Measurements from ENCODE around the gene TRNT1. TPM values are rescaled to one million over a fixed set of nuclear protein-coding genes. Genes with fewer than 3 reads are reported as not detected.

TRNT1 gene
- total RNA-seq, 2 experiments from 2014 or later: 29.5 to 32.4 TPM

DNA sequence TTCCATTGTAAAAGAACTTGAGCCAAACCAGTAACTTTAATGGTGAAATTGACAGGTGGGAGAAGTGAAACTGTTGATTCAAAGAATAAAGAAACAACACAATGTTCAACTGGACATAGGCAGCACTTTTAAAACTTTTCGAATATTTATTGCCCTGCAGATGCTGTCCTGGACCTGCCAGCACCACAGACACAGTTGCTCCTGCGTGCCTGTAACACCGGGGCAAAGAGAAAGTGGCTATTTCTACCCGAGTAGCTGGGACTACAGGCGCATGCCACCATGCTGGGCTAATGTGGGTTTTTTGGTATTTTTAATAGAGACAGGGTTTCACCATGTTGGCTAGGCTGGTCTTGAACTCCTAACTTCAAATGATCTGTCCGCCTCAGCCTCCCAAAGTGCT lies 24.0 kb upstream of the TRNT1 start:
- ChIA-PET CTCF (no interaction called here), POLR2A (no interaction called here)
- no peak overlapping the region for H3K4me3 Mint-ChIP-seq
- no peaks in the 10 kb centered on the region for H3K9me3 Mint-ChIP-seq
- H3K27me3 Mint-ChIP-seq: peaks cover 5% of the 10 kb centered on the region
- H3K27ac Mint-ChIP-seq: no peak overlapping the region
- H3K4me1 Mint-ChIP-seq: no peaks in the 10 kb centered on the region
- no peak for DNase-seq
- no peaks in the 10 kb centered on the region for H3K36me3 Mint-ChIP-seq (ENCODE audit: low read depth)

GRCh38 chr3:3105246-3105645 lies 21.5 kb upstream of the TRNT1 start:
- no peak for DNase-seq

DNA sequence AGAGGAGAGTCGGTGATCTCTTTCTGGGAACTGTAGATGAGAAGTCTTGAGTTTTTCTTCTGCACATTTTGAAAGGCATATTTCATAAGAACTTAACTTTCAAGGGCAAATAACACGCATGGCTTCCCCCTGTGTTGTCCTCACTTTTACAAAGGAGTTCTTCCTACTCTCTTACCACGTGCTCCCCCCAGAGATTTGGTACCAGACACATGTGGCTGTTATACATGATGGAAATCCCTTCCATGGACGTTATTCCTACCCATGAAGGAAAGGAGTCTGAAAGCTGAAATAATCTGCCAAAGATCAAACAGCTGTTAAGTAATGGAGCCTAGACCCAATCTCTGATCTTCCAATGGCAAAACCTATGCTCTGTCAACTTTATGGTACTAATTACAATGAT lies 20.9 kb upstream of the TRNT1 start:
- Mint-ChIP-seq H3K27me3 (peaks cover 5% of the 10 kb centered on the region), H3K27ac (no peak overlapping the region), H3K9me3 (no peaks in the 10 kb centered on the region), H3K36me3 (ENCODE audit: low read depth) (no peaks in the 10 kb centered on the region), H3K4me3 (no peak overlapping the region), H3K4me1 (peaks cover 11% of the 10 kb centered on the region)
- no peak for DNase-seq
- CTCF ChIA-PET: no interaction called here
- POLR2A ChIA-PET: no interaction called here

More at GRCh38 chr3:3105246-3105645, 21.5 kb upstream of the TRNT1 start:
- Mint-ChIP-seq H3K27me3 (peaks cover 5% of the 10 kb centered on the region), H3K4me1 (peaks cover 9% of the 10 kb centered on the region), H3K4me3 (no peak overlapping the region), H3K27ac (no peak overlapping the region), H3K36me3 (ENCODE audit: low read depth) (no peaks in the 10 kb centered on the region), H3K9me3 (no peaks in the 10 kb centered on the region)
- ChIA-PET CTCF (no interaction called here), POLR2A (no interaction called here)

- no peak overlapping the region for H3K4me3 Mint-ChIP-seq
- peaks cover 11% of the 10 kb centered on the region for H3K4me1 Mint-ChIP-seq
- no peaks in the 10 kb centered on the region for H3K36me3 Mint-ChIP-seq (ENCODE audit: low read depth)
- H3K9me3 Mint-ChIP-seq: no peaks in the 10 kb centered on the region
- no peak overlapping the region for H3K27ac Mint-ChIP-seq
- CTCF ChIA-PET: no interaction called here
- no peak for DNase-seq
- POLR2A ChIA-PET: no interaction called here
- H3K27me3 Mint-ChIP-seq: peaks cover 5% of the 10 kb centered on the region
Measured at GRCh38 chr3:3107181-3107580, 19.6 kb upstream of the TRNT1 start.

DNA sequence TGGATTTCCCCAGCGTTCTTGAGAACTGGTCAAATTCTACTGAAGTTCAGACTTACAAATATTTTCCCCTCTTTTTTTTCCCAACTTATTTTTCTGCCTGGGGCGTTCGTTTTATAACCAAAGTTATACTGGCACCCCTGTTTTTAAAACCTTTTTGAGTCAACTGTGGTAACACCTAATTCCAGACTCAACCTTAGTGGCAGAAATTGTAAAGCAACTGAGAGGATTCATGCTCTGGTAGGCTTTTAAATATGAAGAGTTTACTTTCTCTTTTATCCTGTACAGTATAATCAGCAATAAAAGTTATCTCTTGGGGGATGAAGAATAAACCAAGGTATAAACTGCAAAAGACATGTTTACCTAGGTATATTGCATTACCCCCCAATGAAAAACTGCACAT lies 18.9 kb upstream of the TRNT1 start:
- H3K27me3 Mint-ChIP-seq: peaks cover 5% of the 10 kb centered on the region
- peaks cover 11% of the 10 kb centered on the region for H3K4me1 Mint-ChIP-seq
- CTCF ChIA-PET: no interaction called here
- H3K27ac Mint-ChIP-seq: no peak overlapping the region
- DNase-seq: no peak
- no peaks in the 10 kb centered on the region for H3K36me3 Mint-ChIP-seq (ENCODE audit: low read depth)
- H3K9me3 Mint-ChIP-seq: no peaks in the 10 kb centered on the region
- POLR2A ChIA-PET: no interaction called here
- no peak overlapping the region for H3K4me3 Mint-ChIP-seq

- H3K27me3 Mint-ChIP-seq: peaks cover 5% of the 10 kb centered on the region
- POLR2A ChIA-PET: interaction anchor here (1.9 kb wide), 1 partner anchor 17 kb away, joined by 7 read pairs; the partner anchor contains the start of gene TRNT1
- peaks cover 14% of the 10 kb centered on the region for H3K4me1 Mint-ChIP-seq
- H3K9me3 Mint-ChIP-seq: no peaks in the 10 kb centered on the region
- no peak for DNase-seq
- H3K4me3 Mint-ChIP-seq: no peak overlapping the region
- peak overlapping the region; percentile 26 for H3K27ac Mint-ChIP-seq
- H3K36me3 Mint-ChIP-seq (ENCODE audit: low read depth): no peaks in the 10 kb centered on the region
- CTCF ChIA-PET: no interaction called here
Measured at GRCh38 chr3:3109407-3110298, 17.1 kb upstream of the TRNT1 start.

- Mint-ChIP-seq H3K4me3 (no peak within 1 kb of the TSS), H3K9me3 (no peaks in the 10 kb centered on the region), H3K27ac (peak within 1 kb of the TSS; percentile 26), H3K4me1 (peaks cover 14% of the 10 kb centered on the region), H3K27me3 (peaks cover 2% of the 10 kb centered on the region), H3K36me3 (ENCODE audit: low read depth) (no peaks in the 10 kb centered on the region)
- DNase-seq: no peak
- CTCF ChIA-PET: no interaction called here
- POLR2A ChIA-PET: interaction anchor here (1.9 kb wide), 1 partner anchor 17 kb away, joined by 7 read pairs; the partner anchor contains the start of gene TRNT1
Measured at GRCh38 chr3:3110299-3110630, 16.5 kb upstream of the TRNT1 start, which contains the start of gene IL5RA. Gene IL5RA (minus strand): TSS chr3:3110374. CDS start chr3:3104984, 5,390 bp downstream.

GRCh38 chr3:3110749-3111361 lies 15.9 kb upstream of the TRNT1 start:
- no peak overlapping the region for H3K4me3 Mint-ChIP-seq
- no peaks in the 10 kb centered on the region for H3K27me3 Mint-ChIP-seq
- no peak for DNase-seq
- H3K9me3 Mint-ChIP-seq: no peaks in the 10 kb centered on the region
- H3K27ac Mint-ChIP-seq: no peak overlapping the region
- ChIA-PET CTCF (no interaction called here), POLR2A (interaction anchor here (1.9 kb wide), 1 partner anchor 16 kb away, joined by 7 read pairs; the partner anchor contains the start of gene TRNT1)
- peaks cover 14% of the 10 kb centered on the region for H3K4me1 Mint-ChIP-seq
- no peaks in the 10 kb centered on the region for H3K36me3 Mint-ChIP-seq (ENCODE audit: low read depth)

GRCh38 chr3:3113042-3113709 lies 13.6 kb upstream of the TRNT1 start:
- no peaks in the 10 kb centered on the region for H3K9me3 Mint-ChIP-seq
- H3K36me3 Mint-ChIP-seq (ENCODE audit: low read depth): no peaks in the 10 kb centered on the region
- H3K4me3 Mint-ChIP-seq: no peak overlapping the region
- DNase-seq: no peak
- CTCF ChIA-PET: no interaction called here
- POLR2A ChIA-PET: no interaction called here
- H3K4me1 Mint-ChIP-seq: peaks cover 14% of the 10 kb centered on the region
- no peaks in the 10 kb centered on the region for H3K27me3 Mint-ChIP-seq
- H3K27ac Mint-ChIP-seq: no peak overlapping the region

GRCh38 chr3:3117651-3118050 lies 9.1 kb upstream of the TRNT1 start:
- CTCF ChIA-PET: no interaction called here
- POLR2A ChIA-PET: no interaction called here
- Mint-ChIP-seq H3K4me3 (no peak overlapping the region), H3K9me3 (no peaks in the 10 kb centered on the region), H3K27ac (no peak overlapping the region), H3K4me1 (peaks cover 9% of the 10 kb centered on the region), H3K27me3 (no peaks in the 10 kb centered on the region), H3K36me3 (ENCODE audit: low read depth) (no peaks in the 10 kb centered on the region)
- DNase-seq: no peak

- no peak for DNase-seq
- H3K4me1 Mint-ChIP-seq: peaks cover 7% of the 10 kb centered on the region
- H3K36me3 Mint-ChIP-seq (ENCODE audit: low read depth): no peaks in the 10 kb centered on the region
- H3K27me3 Mint-ChIP-seq: no peaks in the 10 kb centered on the region
- no peak overlapping the region for H3K4me3 Mint-ChIP-seq
- POLR2A ChIA-PET: no interaction called here
- H3K9me3 Mint-ChIP-seq: no peaks in the 10 kb centered on the region
- H3K27ac Mint-ChIP-seq: no peak overlapping the region
- CTCF ChIA-PET: no interaction called here
Measured at GRCh38 chr3:3119393-3119851, 7.3 kb upstream of the TRNT1 start.

DNA sequence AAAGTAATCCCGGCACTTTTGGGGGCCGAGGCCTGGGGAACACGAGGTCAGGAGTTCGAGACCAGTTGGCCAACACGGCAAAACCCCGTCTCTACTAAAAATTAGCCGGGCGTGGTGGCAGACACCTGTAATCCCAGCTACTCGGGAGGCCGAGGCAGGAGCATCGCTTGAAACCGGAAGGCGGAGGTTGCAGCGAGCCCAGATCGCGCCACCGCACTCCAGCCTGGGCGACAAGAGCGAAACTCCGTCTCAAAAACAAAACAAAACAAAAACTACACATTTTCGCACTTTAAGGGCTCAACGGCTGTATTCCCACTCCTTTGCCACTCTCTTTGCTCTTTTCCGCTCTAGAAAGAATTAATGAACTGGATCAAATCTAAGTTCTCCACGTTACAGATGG lies 763 bp upstream of the TRNT1 start:
- ChIA-PET POLR2A (interaction anchor here (1.3 to 2.0 kb wide), 3 partner anchors 16 to 47 kb away, joined by 3 to 7 read pairs (median 5); partner anchors contain the start of gene IL5RA), CTCF (no interaction called here)
- Mint-ChIP-seq H3K36me3 (ENCODE audit: low read depth) (peaks cover 30% of the 10 kb centered on the region), H3K9me3 (no peaks in the 10 kb centered on the region), H3K4me3 (peak overlapping the region; percentile 94), H3K4me1 (peaks cover 39% of the 10 kb centered on the region), H3K27ac (peak overlapping the region; percentile 89), H3K27me3 (no peaks in the 10 kb centered on the region)
- no peak for DNase-seq

DNA sequence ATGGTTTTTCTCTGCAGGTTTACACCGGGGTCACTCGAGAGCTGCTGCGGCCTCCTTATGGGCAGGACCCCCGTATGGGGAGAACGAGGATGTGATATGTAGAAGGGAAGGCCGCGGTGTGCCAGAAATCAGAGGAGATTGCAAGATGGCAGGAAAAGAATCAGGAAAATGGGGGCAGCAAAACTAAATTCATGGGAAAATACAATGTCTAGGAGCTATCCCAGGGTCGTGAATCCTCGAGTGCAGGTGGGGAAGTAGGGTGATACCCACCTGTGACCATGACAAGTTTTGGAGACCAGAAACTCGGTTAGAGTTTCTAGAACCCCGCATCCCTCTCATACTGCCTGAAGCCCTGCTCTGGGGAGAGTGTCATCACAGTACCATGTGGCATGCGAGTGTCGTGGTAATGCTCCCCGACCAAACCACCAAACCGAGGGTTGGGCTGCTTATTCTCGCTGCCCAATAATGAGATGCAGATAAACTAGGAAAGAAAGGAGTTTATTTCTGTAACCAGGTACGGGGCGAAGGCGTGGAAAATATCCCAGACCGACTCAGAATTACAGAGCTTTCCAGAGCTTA lies 781 bp downstream of the TRNT1 start:
- POLR2A ChIA-PET: interaction anchor here (0.7 to 2.0 kb wide), 7 partner anchors 17 to 52 kb away, joined by 3 to 9 read pairs (median 4); partner anchors contain the start of genes CRBN and IL5RA
- CTCF ChIA-PET: interaction anchor here (0.7 to 0.9 kb wide), 2 partner anchors 44 to 45 kb away, joined by 3 to 4 read pairs; no protein-coding TSS in a partner anchor

More for the DNA sequence above, 781 bp downstream of the TRNT1 start:
- Mint-ChIP-seq H3K4me1 (peaks cover 39% of the 10 kb centered on the region), H3K9me3 (no peaks in the 10 kb centered on the region), H3K27ac (peak overlapping the region; percentile 89), H3K27me3 (no peaks in the 10 kb centered on the region), H3K36me3 (ENCODE audit: low read depth) (peaks cover 35% of the 10 kb centered on the region), H3K4me3 (peak overlapping the region; percentile 94)
- peak; percentile 63 for DNase-seq
